ENCODE results near the gene HHAT. TPM values are rescaled to one million over a fixed set of nuclear protein-coding genes. Genes with fewer than 3 reads are reported as not detected.
A peak's percentile ranks its signal among the peaks of the same experiment; 100 is the strongest.

Gene HHAT
- total RNA-seq, 2 experiments from 2014 or later = 0.82 to 0.84 TPM

DNA sequence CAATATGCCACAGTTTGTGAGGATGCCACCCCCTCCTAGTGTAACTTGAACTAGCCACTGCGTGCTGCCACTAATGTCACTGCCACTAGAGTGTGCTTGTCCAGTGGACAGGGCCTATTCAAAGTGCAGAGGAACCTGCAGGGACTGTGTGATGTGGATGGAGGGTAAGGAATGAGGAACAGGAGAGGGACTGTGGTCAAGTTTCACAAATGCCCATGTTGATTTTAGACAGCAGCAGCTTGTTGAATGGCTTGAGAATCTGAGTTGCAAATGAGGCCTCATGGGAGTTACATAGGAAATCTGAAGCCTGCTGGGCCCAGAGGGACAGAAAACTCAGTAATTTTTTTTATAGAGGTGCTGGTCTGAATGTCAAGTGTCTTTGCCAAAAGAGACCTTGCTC, 112.3 kb downstream of the HHAT start:
- intact Hi-C loops (cut with DNase I, micrococcal nuclease) = no loop called here
- no peak overlapping the region for H3K4me3 Mint-ChIP-seq

DNA sequence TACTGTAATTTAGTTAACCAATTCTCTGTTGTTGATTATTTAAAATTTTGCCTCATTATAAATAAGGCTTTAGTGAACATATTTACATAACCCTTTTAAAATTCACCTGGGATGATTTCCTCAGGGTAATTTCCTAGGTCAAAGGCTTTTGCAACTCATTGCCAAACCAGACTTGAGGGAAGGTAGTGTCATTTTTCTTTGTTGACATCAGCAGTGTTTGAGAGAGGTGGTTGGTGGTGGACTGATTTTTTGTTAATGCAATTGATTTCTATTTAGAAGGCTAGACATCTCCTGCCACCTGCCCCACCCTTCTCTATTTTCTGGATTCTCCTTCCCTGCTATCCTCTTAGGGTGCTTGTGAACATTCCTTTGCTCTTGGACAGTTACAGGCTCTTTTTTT, 116.8 kb downstream of the HHAT start:
- peak overlapping the region; percentile 37 for H3K27ac Mint-ChIP-seq
- DNase-seq (no peak), ATAC-seq (no peak)
- no peak overlapping the region for H3K4me3 Mint-ChIP-seq
- H3K9me3 Mint-ChIP-seq (ENCODE audit: low read depth) = no peaks in the 10 kb centered on the region
- H3K27me3 Mint-ChIP-seq = peaks cover 2% of the 10 kb centered on the region
- peaks cover 28% of the 10 kb centered on the region for H3K4me1 Mint-ChIP-seq
- CTCF ChIA-PET = interaction anchor here (0.7 to 1.8 kb wide), 4 partner anchors 10 to 43 kb away, joined by 3 to 5 read pairs (median 4); no protein-coding TSS in a partner anchor
- POLR2A ChIA-PET = interaction anchor here (0.7 to 2.8 kb wide), 2 partner anchors 72 to 1590 kb away, joined by 4 to 58 read pairs; partner anchors contain the start of gene INTS7
- intact Hi-C loops (cut with DNase I, micrococcal nuclease) = loop anchor here in 1 of 2 experiments (5.0 kb wide), 1 partner anchor 372 kb away; no protein-coding TSS in a partner anchor
- no peaks in the 10 kb centered on the region for H3K36me3 Mint-ChIP-seq (ENCODE audit: low read depth)

More for the DNA sequence above, 112.3 kb downstream of the HHAT start:
- Mint-ChIP-seq H3K4me1 (peaks cover 7% of the 10 kb centered on the region), H3K27me3 (no peaks in the 10 kb centered on the region), H3K36me3 (ENCODE audit: low read depth) (no peaks in the 10 kb centered on the region), H3K27ac (no peak overlapping the region), H3K9me3 (ENCODE audit: low read depth) (no peaks in the 10 kb centered on the region)
- DNase-seq (no peak), ATAC-seq (no peak)
- CTCF ChIA-PET = interaction anchor here (1.0 to 1.3 kb wide), 4 partner anchors 15 to 693 kb away, joined by 3 to 4 read pairs (median 4); partner anchors contain the start of gene KCNH1
- POLR2A ChIA-PET = interaction anchor here (1.2 kb wide), 1 partner anchor 67 kb away, joined by 3 read pairs; no protein-coding TSS in a partner anchor

- no peaks in the 10 kb centered on the region for H3K36me3 Mint-ChIP-seq (ENCODE audit: low read depth)
- H3K27me3 Mint-ChIP-seq = peaks cover 2% of the 10 kb centered on the region
- POLR2A ChIA-PET = interaction anchor here (0.6 to 2.8 kb wide), 4 partner anchors 72 to 1589 kb away, joined by 4 to 58 read pairs (median 6); partner anchors contain the start of gene INTS7
- H3K4me3 Mint-ChIP-seq = peak overlapping the region; percentile 9
- CTCF ChIA-PET = interaction anchor here (0.8 to 4.9 kb wide), 13 partner anchors 9 to 688 kb away, joined by 4 to 44 read pairs (median 7); partner anchors contain the start of gene KCNH1
- DNase-seq (no peak), ATAC-seq (no peak)
- peaks cover 28% of the 10 kb centered on the region for H3K4me1 Mint-ChIP-seq
- peak overlapping the region; percentile 86 for H3K27ac Mint-ChIP-seq
- intact Hi-C loops (cut with DNase I, micrococcal nuclease) = loop anchor here (1.0 to 5.0 kb wide), 18 partner anchors 18 to 1133 kb away; partner anchors contain the start of genes RCOR3 (in 2 of the 2), KCNH1 (in 1 of the 2) and SLC30A1 (in 1 of the 2)
- H3K9me3 Mint-ChIP-seq (ENCODE audit: low read depth) = no peaks in the 10 kb centered on the region
Measured at GRCh38 chr1:210445931-210446330, 117.2 kb downstream of the HHAT start.

GRCh38 chr1:210446479-210446878, 117.8 kb downstream of the HHAT start:
- Mint-ChIP-seq H3K4me3 (peak overlapping the region; percentile 9), H3K4me1 (peaks cover 28% of the 10 kb centered on the region), H3K9me3 (ENCODE audit: low read depth) (no peaks in the 10 kb centered on the region), H3K27me3 (peaks cover 2% of the 10 kb centered on the region), H3K27ac (peak overlapping the region; percentile 86), H3K36me3 (ENCODE audit: low read depth) (no peaks in the 10 kb centered on the region)
- intact Hi-C loops (cut with DNase I, micrococcal nuclease) = loop anchor here (1.0 to 5.0 kb wide), 18 partner anchors 18 to 1132 kb away; partner anchors contain the start of genes RCOR3 (in 2 of the 2), KCNH1 (in 1 of the 2) and SLC30A1 (in 1 of the 2)
- peak; percentile 99 for ATAC-seq
- POLR2A ChIA-PET = interaction anchor here (0.6 to 2.8 kb wide), 5 partner anchors 73 to 188 kb away, joined by 3 to 58 read pairs (median 5); no protein-coding TSS in a partner anchor
- CTCF ChIA-PET = interaction anchor here (0.6 to 4.9 kb wide), 17 partner anchors 9 to 1866 kb away, joined by 3 to 44 read pairs (median 5); partner anchors contain the start of gene KCNH1
- DNase-seq = peak; percentile 96

- peaks cover 28% of the 10 kb centered on the region for H3K4me1 Mint-ChIP-seq
- DNase-seq (no peak), ATAC-seq (no peak)
- no peaks in the 10 kb centered on the region for H3K36me3 Mint-ChIP-seq (ENCODE audit: low read depth)
- peaks cover 2% of the 10 kb centered on the region for H3K27me3 Mint-ChIP-seq
- no peaks in the 10 kb centered on the region for H3K9me3 Mint-ChIP-seq (ENCODE audit: low read depth)
- ChIA-PET CTCF (interaction anchor here (0.5 to 4.9 kb wide), 15 partner anchors 11 to 706 kb away, joined by 3 to 44 read pairs (median 7); partner anchors contain the start of gene KCNH1), POLR2A (interaction anchor here (2.8 kb wide), 1 partner anchor 74 kb away, joined by 58 read pairs; no protein-coding TSS in a partner anchor)
- H3K27ac Mint-ChIP-seq = no peak overlapping the region
- intact Hi-C loops (cut with DNase I, micrococcal nuclease) = loop anchor here (1.0 to 5.0 kb wide), 12 partner anchors 40 to 1208 kb away; partner anchors contain the start of genes KCNH1 (in 1 of the 2), RCOR3 (in 1 of the 2) and SLC30A1 (in 1 of the 2)
- H3K4me3 Mint-ChIP-seq = no peak overlapping the region
Measured at GRCh38 chr1:210447456-210448057, 118.9 kb downstream of the HHAT start.

- H3K4me1 Mint-ChIP-seq = peaks cover 28% of the 10 kb centered on the region
- intact Hi-C loops (cut with DNase I, micrococcal nuclease) = loop anchor here (1.0 to 5.0 kb wide), 6 partner anchors 41 to 1207 kb away; partner anchors contain the start of gene KCNH1 (in 1 of the 2)
- H3K27me3 Mint-ChIP-seq = peaks cover 2% of the 10 kb centered on the region
- POLR2A ChIA-PET = interaction anchor here (1.8 to 2.8 kb wide), 2 partner anchors 75 kb away, joined by 4 to 58 read pairs; no protein-coding TSS in a partner anchor
- H3K9me3 Mint-ChIP-seq (ENCODE audit: low read depth) = no peaks in the 10 kb centered on the region
- H3K4me3 Mint-ChIP-seq = no peak overlapping the region
- DNase-seq = peak; percentile 49
- no peaks in the 10 kb centered on the region for H3K36me3 Mint-ChIP-seq (ENCODE audit: low read depth)
- no peak overlapping the region for H3K27ac Mint-ChIP-seq
- CTCF ChIA-PET = interaction anchor here (0.6 to 4.9 kb wide), 15 partner anchors 10 to 705 kb away, joined by 3 to 44 read pairs (median 4); partner anchors contain the start of gene KCNH1
- no peak for ATAC-seq
Measured at GRCh38 chr1:210448297-210448892, 119.7 kb downstream of the HHAT start.

DNA sequence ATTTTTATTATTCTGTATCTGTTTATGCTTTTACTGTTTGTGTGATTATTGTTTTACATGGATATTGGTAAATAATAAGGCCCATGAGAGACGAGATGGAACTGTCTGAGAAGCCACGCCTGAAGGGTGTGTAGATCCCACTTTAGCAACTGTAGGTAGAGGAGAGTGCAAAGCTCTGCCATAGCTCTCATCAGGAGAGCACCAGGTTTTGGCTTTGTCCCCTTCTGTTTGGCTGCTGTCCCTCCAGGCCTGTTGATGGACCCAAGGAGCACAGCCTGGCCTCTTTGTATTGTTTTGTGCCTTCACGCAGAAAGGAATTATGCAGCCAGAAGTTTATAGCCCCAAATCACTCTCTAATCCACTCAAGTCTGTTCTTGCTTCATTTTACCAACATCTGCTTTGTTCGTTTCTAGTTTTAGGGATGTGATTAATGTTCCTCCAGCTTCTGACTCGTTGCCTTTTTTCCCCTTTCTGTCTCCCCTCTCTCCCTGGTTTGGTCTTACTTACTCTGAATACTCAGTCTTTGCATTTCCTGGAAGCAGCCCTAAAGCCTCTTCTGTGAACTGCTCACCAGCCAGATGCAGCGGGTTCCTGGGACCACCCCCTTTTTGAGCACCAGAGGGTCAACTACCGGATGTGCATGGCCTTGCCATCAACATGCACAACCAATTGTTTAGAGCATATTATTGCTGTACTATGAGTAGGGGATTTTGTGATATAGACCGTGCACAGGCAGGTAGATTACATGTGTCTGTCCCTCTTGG, 127.3 kb downstream of the HHAT start:
- no peak overlapping the region for H3K4me3 Mint-ChIP-seq
- no peak for ATAC-seq
- POLR2A ChIA-PET = no interaction called here
- intact Hi-C loops (cut with DNase I, micrococcal nuclease) = no loop called here
- no peak for DNase-seq
- peaks cover 2% of the 10 kb centered on the region for H3K27me3 Mint-ChIP-seq
- H3K9me3 Mint-ChIP-seq (ENCODE audit: low read depth) = no peaks in the 10 kb centered on the region
- CTCF ChIA-PET = interaction anchor here (0.6 to 1.4 kb wide), 4 partner anchors 10 to 394 kb away, joined by 3 to 5 read pairs (median 4); no protein-coding TSS in a partner anchor
- H3K4me1 Mint-ChIP-seq = peaks cover 3% of the 10 kb centered on the region
- H3K36me3 Mint-ChIP-seq (ENCODE audit: low read depth) = no peaks in the 10 kb centered on the region
- H3K27ac Mint-ChIP-seq = no peak overlapping the region

GRCh38 chr1:210456731-210457255, 128.1 kb downstream of the HHAT start:
- Mint-ChIP-seq H3K9me3 (ENCODE audit: low read depth) (no peaks in the 10 kb centered on the region), H3K4me1 (peaks cover 3% of the 10 kb centered on the region), H3K4me3 (no peak overlapping the region), H3K27ac (no peak overlapping the region), H3K27me3 (peaks cover 2% of the 10 kb centered on the region), H3K36me3 (ENCODE audit: low read depth) (no peaks in the 10 kb centered on the region)
- DNase-seq = no peak
- POLR2A ChIA-PET = no interaction called here
- intact Hi-C loops (cut with DNase I, micrococcal nuclease) = no loop called here
- CTCF ChIA-PET = interaction anchor here (0.6 to 1.4 kb wide), 5 partner anchors 57 to 1190 kb away, joined by 3 to 4 read pairs (median 3); no protein-coding TSS in a partner anchor
- ATAC-seq = no peak

GRCh38 chr1:210457568-210457967, 128.9 kb downstream of the HHAT start:
- no peak for ATAC-seq
- Mint-ChIP-seq H3K27me3 (peaks cover 2% of the 10 kb centered on the region), H3K4me1 (peaks cover 3% of the 10 kb centered on the region), H3K36me3 (ENCODE audit: low read depth) (no peaks in the 10 kb centered on the region), H3K9me3 (ENCODE audit: low read depth) (no peaks in the 10 kb centered on the region), H3K27ac (no peak overlapping the region), H3K4me3 (no peak overlapping the region)
- intact Hi-C loops (cut with DNase I, micrococcal nuclease) = no loop called here
- POLR2A ChIA-PET = no interaction called here
- CTCF ChIA-PET = interaction anchor here (0.7 to 1.4 kb wide), 3 partner anchors 58 to 1190 kb away, joined by 3 to 4 read pairs (median 3); no protein-coding TSS in a partner anchor
- DNase-seq = no peak

GRCh38 chr1:210464519-210465039, 135.9 kb downstream of the HHAT start:
- no peaks in the 10 kb centered on the region for H3K36me3 Mint-ChIP-seq (ENCODE audit: low read depth)
- no peaks in the 10 kb centered on the region for H3K27me3 Mint-ChIP-seq
- H3K4me3 Mint-ChIP-seq = no peak overlapping the region
- intact Hi-C loops (cut with DNase I, micrococcal nuclease) = loop anchor here (1.0 to 5.0 kb wide), 6 partner anchors 18 to 418 kb away; no protein-coding TSS in a partner anchor
- POLR2A ChIA-PET = interaction anchor here (0.5 to 1.0 kb wide), 2 partner anchors 91 to 124 kb away, joined by 3 to 4 read pairs; no protein-coding TSS in a partner anchor
- CTCF ChIA-PET = interaction anchor here (1.9 kb wide), 1 partner anchor 18 kb away, joined by 7 read pairs; no protein-coding TSS in a partner anchor
- peak overlapping the region; percentile 37 for H3K27ac Mint-ChIP-seq
- peaks cover 24% of the 10 kb centered on the region for H3K4me1 Mint-ChIP-seq
- H3K9me3 Mint-ChIP-seq (ENCODE audit: low read depth) = no peaks in the 10 kb centered on the region
- ATAC-seq (peak; percentile 92), DNase-seq (peak; percentile 45)

Measured in activated CD4-positive, alpha-beta T cell treated with anti-CD3 and anti-CD28 coated beads for 36 hours (primary cell).